Sigmoid colon (tissue), 4 donors: Measurements from ENCODE around the gene ERVW-1.
"Not testable (repeated sequence)": the region's sequence is repeated elsewhere in the genome, so short reads cannot be mapped to it uniquely, and the experiment has no call there.

Experiments
- EP300 ChIP-seq, 4 donors: sonication (generic); formaldehyde crosslinking; IDR thresholded peaks; one replicate each; pipeline ENCODE4 v1.6.1; 2017; ENCODE audit warnings: antibody characterized with exemption in 4 of 4
- POLR2A ChIP-seq, 2 donors: fragments of 450-650 bp; IDR thresholded peaks; one replicate each; pipeline ENCODE4 v1.6.1; 2016; ENCODE audit warnings: antibody characterized with exemption in 2 of 2, mild to moderate bottlenecking in 2 of 2, moderate library complexity in 2 of 2
- TF ChIP-seq, protein P1 (sequence below), 4 experiments: fragments of 450-650 bp in 3 of 4; fragments of 200-600 bp in 1 of 4; IDR thresholded peaks; one replicate each; pipeline ENCODE4 v1.5.1; 2016 to 2019; ENCODE audit warnings: antibody characterized with exemption in 4 of 4, mild to moderate bottlenecking in 3 of 4, moderate library complexity in 2 of 4

DNA sequence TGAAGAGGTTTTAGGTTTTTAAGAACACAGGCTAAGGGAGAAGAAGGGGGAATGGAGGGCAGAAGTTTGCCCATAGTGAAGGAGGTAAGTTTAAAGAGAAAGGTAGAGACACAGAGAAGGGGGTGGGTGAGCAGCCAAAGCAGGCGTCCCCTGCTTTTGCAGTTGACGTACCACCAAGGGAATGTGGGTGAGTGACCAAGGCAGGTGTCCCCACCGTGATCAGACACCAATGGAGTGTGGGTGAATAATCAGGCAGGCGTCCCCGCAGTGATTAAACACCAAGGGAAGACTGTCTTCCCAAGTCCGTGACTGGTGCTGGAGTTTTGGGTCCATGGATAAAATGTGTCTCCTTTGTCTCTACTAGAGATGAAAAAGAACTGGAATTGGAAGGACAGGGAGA is 6.5 kb upstream of the ERVW-1 start:
- TF ChIP-seq, protein P1, sequence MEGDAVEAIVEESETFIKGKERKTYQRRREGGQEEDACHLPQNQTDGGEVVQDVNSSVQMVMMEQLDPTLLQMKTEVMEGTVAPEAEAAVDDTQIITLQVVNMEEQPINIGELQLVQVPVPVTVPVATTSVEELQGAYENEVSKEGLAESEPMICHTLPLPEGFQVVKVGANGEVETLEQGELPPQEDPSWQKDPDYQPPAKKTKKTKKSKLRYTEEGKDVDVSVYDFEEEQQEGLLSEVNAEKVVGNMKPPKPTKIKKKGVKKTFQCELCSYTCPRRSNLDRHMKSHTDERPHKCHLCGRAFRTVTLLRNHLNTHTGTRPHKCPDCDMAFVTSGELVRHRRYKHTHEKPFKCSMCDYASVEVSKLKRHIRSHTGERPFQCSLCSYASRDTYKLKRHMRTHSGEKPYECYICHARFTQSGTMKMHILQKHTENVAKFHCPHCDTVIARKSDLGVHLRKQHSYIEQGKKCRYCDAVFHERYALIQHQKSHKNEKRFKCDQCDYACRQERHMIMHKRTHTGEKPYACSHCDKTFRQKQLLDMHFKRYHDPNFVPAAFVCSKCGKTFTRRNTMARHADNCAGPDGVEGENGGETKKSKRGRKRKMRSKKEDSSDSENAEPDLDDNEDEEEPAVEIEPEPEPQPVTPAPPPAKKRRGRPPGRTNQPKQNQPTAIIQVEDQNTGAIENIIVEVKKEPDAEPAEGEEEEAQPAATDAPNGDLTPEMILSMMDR (IDR thresholded peaks at IDR 0.05), result not testable (repeated sequence)
- not testable (repeated sequence) for TF ChIP-seq POLR2A, EP300 (IDR thresholded peaks at IDR 0.05)
